DOHH2 (cell line): ENCODE results near the gene FRMD3.

Source experiments
- CTCF ChIP-seq: fragments of 200-600 bp; sonication (generic); IDR thresholded peaks from one replicate; pipeline ENCODE4 v1.5.1; 2014; ENCODE audit warnings: antibody characterized with exemption, mild to moderate bottlenecking, low read depth, low read length; ENCODE audit not compliant: poor library complexity, severe bottlenecking
- EZH2phosphoT487 ChIP-seq: fragments of 200-600 bp; sonication (generic); IDR thresholded peaks from 2 replicates; pipeline ENCODE4 v1.6.1; 2017; ENCODE audit warnings: borderline replicate concordance, mild to moderate bottlenecking, antibody characterized with exemption, low read length, moderate library complexity, mixed read lengths

- TF ChIP-seq CTCF (no peak), EZH2phosphoT487 (no peak)
These were observed 114.1 kb downstream of the FRMD3 start for GRCh38 chr9:83423815-83424707.
